Stimulated activated naive CD8-positive, alpha-beta T cell treated with anti-CD3 and anti-CD28 coated beads, Interleukin-15, amount 100 ng/mL, for 72 hours (primary cell): ENCODE data around the gene PMS2.
"Not testable (repeated sequence)": the region's sequence is repeated elsewhere in the genome, so short reads cannot be mapped to it uniquely, and the experiment has no call there.

Source experiments
- ATAC-seq: fragments of 150-1000 bp; cut with Tn5 transposase; 2 replicates; pipeline ENCODE4 v1.10.0; 2021; ENCODE audit warnings: mild to moderate bottlenecking, moderate library complexity
- DNase-seq, 2 donors: peaks; one replicate each; pipeline ENCODE4 v3.0.0; 2021 to 2022
- H3K27ac Mint-ChIP-seq, 2 donors: one replicate each; pipeline ENCODE4 v1.8.0; 2022; ENCODE audit warnings: mild to moderate bottlenecking in 2 of 2, mixed read lengths in 2 of 2, moderate library complexity in 2 of 2
- H3K27me3 Mint-ChIP-seq: one replicate; pipeline ENCODE4 v1.8.0; 2022; ENCODE audit warnings: mixed read lengths
- H3K4me1 Mint-ChIP-seq: one replicate; pipeline ENCODE4 v1.8.0; 2022; ENCODE audit warnings: mild to moderate bottlenecking, mixed read lengths
- H3K4me3 Mint-ChIP-seq, 2 donors: one replicate each; pipeline ENCODE4 v1.8.0; 2022; ENCODE audit warnings: mild to moderate bottlenecking in 2 of 2, mixed read lengths in 2 of 2, moderate library complexity in 1 of 2
- H3K9me3 Mint-ChIP-seq, 2 donors: one replicate each; pipeline ENCODE4 v1.8.0; 2022; ENCODE audit warnings: mixed read lengths in 2 of 2

Gene PMS2

GRCh38 chr7:6008668-6009611, at the start of gene PMS2, which contains the start of gene AIMP2:
Gene PMS2, minus strand, starts transcription at chr7:6009049. Its CDS starts 30 bp downstream, at chr7:6009019.
Gene AIMP2, plus strand, starts transcription at chr7:6009272. Its CDS starts 92 bp downstream, at chr7:6009364.
- DNase-seq (peak; percentile 93 to 97), ATAC-seq (peak; percentile 94)
- peak within 1 kb of the TSS; percentile 95 to 96 for H3K27ac Mint-ChIP-seq
- no peaks in the 10 kb centered on the region for H3K27me3 Mint-ChIP-seq
- H3K9me3 Mint-ChIP-seq = no peaks in the 10 kb centered on the region
- peaks cover 59% of the 10 kb centered on the region for H3K4me1 Mint-ChIP-seq
- H3K4me3 Mint-ChIP-seq = peak within 1 kb of the TSS; percentile 83 to 89

DNA sequence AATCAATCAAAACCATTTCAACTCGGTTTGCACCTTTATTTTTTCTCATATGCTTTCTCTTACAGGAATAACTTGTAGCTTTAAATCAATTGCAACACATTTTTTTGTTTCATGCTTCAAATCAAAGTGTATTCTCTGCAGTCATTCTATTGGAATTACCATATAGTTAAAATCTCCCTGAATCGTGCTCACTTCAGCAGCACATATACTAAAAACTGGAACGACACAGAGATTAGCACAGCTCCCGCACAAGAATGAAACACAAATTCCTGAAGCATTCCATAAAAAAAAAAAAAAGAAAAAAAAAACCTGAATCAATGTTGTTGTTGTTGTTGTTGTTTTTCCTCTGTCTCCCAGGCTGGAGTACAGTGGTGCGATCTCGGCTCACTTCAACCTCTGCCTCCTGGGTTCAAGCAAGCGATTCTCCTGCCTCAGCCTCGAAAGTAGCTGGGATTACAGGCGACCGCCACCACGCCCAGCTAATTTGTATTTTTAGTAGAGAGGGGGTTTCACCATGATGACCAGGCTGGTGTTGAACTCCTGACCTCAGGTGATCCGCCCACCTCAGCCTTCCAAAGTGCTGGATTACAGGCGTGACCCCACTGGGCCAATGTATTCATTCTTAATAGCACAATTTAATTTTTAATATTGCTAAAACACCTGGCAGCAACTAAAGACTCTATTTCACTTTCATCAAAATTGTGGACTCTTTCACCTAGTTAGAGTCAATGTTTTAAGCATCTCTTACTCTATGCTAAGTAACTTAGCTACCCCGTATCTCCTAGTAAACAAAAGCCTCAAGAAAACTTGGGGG, 48.7 kb upstream of the PMS2 start:
- Mint-ChIP-seq H3K9me3 (no peaks in the 10 kb centered on the region), H3K27ac (peak overlapping the region in 1 of 2 donors; percentile 88), H3K27me3 (no peaks in the 10 kb centered on the region), H3K4me3 (peak overlapping the region; percentile 96 to 99), H3K4me1 (peaks cover 19% of the 10 kb centered on the region)
- DNase-seq (no peak), ATAC-seq (no peak)

DNA sequence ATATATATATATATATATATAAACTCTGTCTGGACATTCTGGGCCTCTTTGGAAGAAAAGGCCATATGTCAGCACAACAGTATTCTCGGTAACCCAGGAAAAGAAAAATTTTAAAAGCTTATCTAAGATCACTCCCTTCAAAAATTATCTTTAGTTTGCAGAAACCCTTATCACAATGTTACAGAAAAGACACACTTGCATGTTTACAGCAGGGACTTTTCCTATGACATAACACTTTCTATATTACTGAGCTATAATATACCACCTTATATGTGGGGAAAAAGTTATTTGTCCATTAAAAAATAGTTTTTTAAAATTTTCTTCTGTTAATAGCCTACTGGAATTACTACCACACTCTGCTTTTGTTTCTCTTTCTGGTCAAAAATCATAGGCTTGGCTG, 47.8 kb upstream of the PMS2 start:
- no peak for ATAC-seq
- DNase-seq = no peak
- H3K4me1 Mint-ChIP-seq = peaks cover 19% of the 10 kb centered on the region
- no peak overlapping the region for H3K27ac Mint-ChIP-seq
- H3K9me3 Mint-ChIP-seq = no peaks in the 10 kb centered on the region
- no peaks in the 10 kb centered on the region for H3K27me3 Mint-ChIP-seq
- H3K4me3 Mint-ChIP-seq = peak overlapping the region in 1 of 2 donors; percentile 26

GRCh38 chr7:6051185-6051584, 42.3 kb upstream of the PMS2 start:
- not testable (repeated sequence) for DNase-seq, H3K27me3 Mint-ChIP-seq, H3K27ac Mint-ChIP-seq, H3K4me3 Mint-ChIP-seq, ATAC-seq, H3K4me1 Mint-ChIP-seq, H3K9me3 Mint-ChIP-seq

DNA sequence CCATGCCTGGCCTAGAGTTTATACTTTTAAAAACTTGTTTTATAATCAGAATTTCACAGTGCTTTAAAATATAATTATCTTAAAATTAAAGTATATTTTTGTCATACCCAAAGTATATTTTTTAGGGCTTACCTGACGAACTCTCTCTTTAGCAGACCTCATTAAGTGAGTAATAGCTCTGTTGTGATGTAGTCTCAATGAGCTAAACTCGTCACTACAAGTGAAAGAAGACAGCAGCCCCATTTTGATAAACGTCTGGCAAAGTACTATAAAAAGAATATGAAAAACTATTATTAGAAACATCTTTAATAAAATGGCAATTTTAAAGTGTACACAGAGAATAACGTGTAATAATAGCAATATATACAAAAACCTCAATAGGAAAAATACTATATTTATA, 40.9 kb upstream of the PMS2 start:
- Mint-ChIP-seq H3K4me1 (peaks cover 6% of the 10 kb centered on the region), H3K4me3 (no peak overlapping the region), H3K27me3 (no peaks in the 10 kb centered on the region), H3K27ac (no peak overlapping the region), H3K9me3 (no peaks in the 10 kb centered on the region)
- ATAC-seq (no peak), DNase-seq (no peak)

- no peak overlapping the region for H3K4me3 Mint-ChIP-seq
- H3K27me3 Mint-ChIP-seq = no peaks in the 10 kb centered on the region
- no peak overlapping the region for H3K27ac Mint-ChIP-seq
- DNase-seq (no peak), ATAC-seq (no peak)
- H3K4me1 Mint-ChIP-seq = peaks cover 7% of the 10 kb centered on the region
- no peaks in the 10 kb centered on the region for H3K9me3 Mint-ChIP-seq
These were observed 26.8 kb upstream of the PMS2 start for GRCh38 chr7:6035686-6036085.

DNA sequence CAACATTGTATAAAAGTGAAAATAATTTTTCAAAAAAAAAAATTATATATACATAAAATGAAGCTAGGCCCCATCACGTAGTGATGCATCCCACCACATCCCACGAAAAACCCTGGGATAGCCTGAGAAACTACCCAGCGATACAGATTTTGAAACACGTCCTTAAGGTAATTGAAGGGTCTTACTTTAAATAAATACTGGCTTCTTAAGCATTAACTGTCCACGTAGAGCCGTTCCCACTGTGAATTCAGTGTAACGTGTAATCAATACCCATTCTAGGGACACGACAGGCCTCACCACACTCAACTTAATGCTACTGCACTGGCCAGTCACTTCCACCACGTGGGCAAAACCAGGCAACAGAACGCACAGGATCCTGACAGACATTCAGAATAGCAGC, 26.3 kb upstream of the PMS2 start:
- no peak for ATAC-seq
- no peak overlapping the region for H3K27ac Mint-ChIP-seq
- no peak for DNase-seq
- H3K9me3 Mint-ChIP-seq = no peaks in the 10 kb centered on the region
- H3K4me1 Mint-ChIP-seq = peaks cover 7% of the 10 kb centered on the region
- H3K4me3 Mint-ChIP-seq = no peak overlapping the region
- H3K27me3 Mint-ChIP-seq = no peaks in the 10 kb centered on the region

- H3K4me1 Mint-ChIP-seq = peaks cover 7% of the 10 kb centered on the region
- H3K27me3 Mint-ChIP-seq = no peaks in the 10 kb centered on the region
- no peak overlapping the region for H3K27ac Mint-ChIP-seq
- H3K9me3 Mint-ChIP-seq = no peaks in the 10 kb centered on the region
- H3K4me3 Mint-ChIP-seq = no peak overlapping the region
- ATAC-seq = no peak
- no peak for DNase-seq
These were observed 23.8 kb upstream of the PMS2 start for GRCh38 chr7:6032641-6033040.

GRCh38 chr7:6032167-6032566, 23.3 kb upstream of the PMS2 start:
- Mint-ChIP-seq H3K27me3 (no peaks in the 10 kb centered on the region), H3K27ac (peak overlapping the region in 1 of 2 donors; percentile 74), H3K4me3 (no peak overlapping the region), H3K4me1 (peaks cover 12% of the 10 kb centered on the region), H3K9me3 (no peaks in the 10 kb centered on the region)
- ATAC-seq (no peak), DNase-seq (no peak)

GRCh38 chr7:6031567-6031966, 22.7 kb upstream of the PMS2 start:
- ATAC-seq = no peak
- DNase-seq = no peak
- H3K27me3 Mint-ChIP-seq = no peaks in the 10 kb centered on the region
- H3K27ac Mint-ChIP-seq = peak overlapping the region; percentile 61 to 77
- H3K4me1 Mint-ChIP-seq = peaks cover 18% of the 10 kb centered on the region
- H3K4me3 Mint-ChIP-seq = no peak overlapping the region
- no peaks in the 10 kb centered on the region for H3K9me3 Mint-ChIP-seq

DNA sequence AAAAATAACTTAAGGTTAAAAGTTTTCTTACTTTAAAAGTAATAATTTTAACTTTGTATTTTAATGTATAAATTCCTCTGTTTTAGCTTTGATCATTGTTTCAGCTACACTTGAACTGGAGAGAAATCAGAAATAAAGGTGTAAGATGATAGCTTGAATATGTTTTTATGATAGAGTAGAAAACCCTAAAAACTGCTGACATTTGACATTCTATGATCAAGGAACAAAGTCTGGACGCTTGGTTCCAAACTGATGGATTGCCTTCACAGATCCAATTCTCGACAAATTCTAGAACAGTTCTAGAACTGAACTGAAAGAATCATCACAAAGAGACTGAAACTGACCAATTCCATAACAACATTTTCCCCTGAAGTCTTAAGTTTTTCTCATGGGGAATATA, 22.1 kb upstream of the PMS2 start, which contains the start of gene ANKRD61:
TSS of gene ANKRD61 (plus strand) at position 389 of the 400 bp plus-strand sequence. CDS start at position 389, 0 bp downstream.
- Mint-ChIP-seq H3K27ac (peak within 1 kb of the TSS; percentile 69 to 77), H3K27me3 (no peaks in the 10 kb centered on the region), H3K4me1 (peaks cover 24% of the 10 kb centered on the region), H3K9me3 (no peaks in the 10 kb centered on the region), H3K4me3 (no peak within 1 kb of the TSS)
- ATAC-seq = no peak
- DNase-seq = no peak

DNA sequence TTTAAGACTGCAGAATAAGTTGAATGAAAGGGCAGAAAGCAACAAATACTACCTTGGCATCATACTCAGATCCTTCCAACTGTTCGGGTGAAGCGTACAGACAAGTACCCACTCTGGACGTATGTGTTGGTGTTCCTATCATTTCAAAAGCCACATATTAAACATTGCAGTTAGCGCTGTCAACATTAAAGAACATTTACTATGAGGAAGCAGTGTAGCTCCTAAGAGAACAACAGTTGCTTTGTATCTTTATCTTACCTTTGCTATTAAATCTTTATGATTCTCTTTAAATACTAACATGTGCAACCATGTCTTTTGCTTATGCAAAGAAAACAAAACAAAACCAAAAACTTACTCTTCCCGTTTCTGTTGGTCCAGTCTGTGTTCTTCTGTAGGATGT, 19.7 kb upstream of the PMS2 start:
- no peak overlapping the region for H3K4me3 Mint-ChIP-seq
- ATAC-seq = no peak
- no peaks in the 10 kb centered on the region for H3K27me3 Mint-ChIP-seq
- no peaks in the 10 kb centered on the region for H3K9me3 Mint-ChIP-seq
- H3K27ac Mint-ChIP-seq = peak overlapping the region in 1 of 2 donors; percentile 15
- no peak for DNase-seq
- H3K4me1 Mint-ChIP-seq = peaks cover 29% of the 10 kb centered on the region

- Mint-ChIP-seq H3K27me3 (no peaks in the 10 kb centered on the region), H3K9me3 (no peaks in the 10 kb centered on the region), H3K27ac (peak overlapping the region in 1 of 2 donors; percentile 19), H3K4me1 (peaks cover 29% of the 10 kb centered on the region), H3K4me3 (no peak overlapping the region)
- ATAC-seq = no peak
- no peak for DNase-seq
These were observed 19.0 kb upstream of the PMS2 start for GRCh38 chr7:6027806-6028365.

- H3K9me3 Mint-ChIP-seq = no peaks in the 10 kb centered on the region
- H3K27me3 Mint-ChIP-seq = no peaks in the 10 kb centered on the region
- DNase-seq = no peak
- H3K27ac Mint-ChIP-seq = peak overlapping the region in 1 of 2 donors; percentile 38
- peak overlapping the region; percentile 79 to 85 for H3K4me3 Mint-ChIP-seq
- peaks cover 27% of the 10 kb centered on the region for H3K4me1 Mint-ChIP-seq
- ATAC-seq = peak; percentile 43
These were observed 18.0 kb upstream of the PMS2 start for GRCh38 chr7:6026820-6027311.
